Measurements from ENCODE around the gene COPB2. TPM values are rescaled to one million over a fixed set of nuclear protein-coding genes. Genes with fewer than 3 reads are reported as not detected.

COPB2 gene
- total RNA-seq, 4 donors from 2014 or later: 46.1 to 63.6 (median 53.6) TPM

- TF ChIP-seq CTCF (IDR thresholded peaks at IDR 0.05): peak in 1 of 3 donors; percentile 95
- no peak for TF ChIP-seq POLR2A (IDR thresholded peaks at IDR 0.05)
- intact Hi-C loops (cut with DNase I; ENCODE audit: low total_unique reads): loop anchor here (5.0 kb wide), 2 partner anchors 217 to 392 kb away; no protein-coding TSS in a partner anchor
- 11 to 12% methylated on average over 18 to 25 of the region's 25 CpGs for WGBS, 2 donors
- peak; percentile 77 to 97 for DNase-seq (ENCODE audit: low spot score in 2 of 2)
- no peak overlapping the region for H3K4me3 ChIP-seq (ENCODE audit: low read depth, poor library complexity, severe bottlenecking)
Observed at GRCh38 chr3:139329364-139329850, 60.0 kb downstream of the COPB2 start.

GRCh38 chr3:139328356-139328755, 61.1 kb downstream of the COPB2 start:
- no peak overlapping the region for H3K4me3 ChIP-seq (ENCODE audit: low read depth, poor library complexity, severe bottlenecking)
- no peak for DNase-seq (ENCODE audit: low spot score in 2 of 2)
- WGBS, 2 donors: 90 to 92% methylated on average over 4 of the region's 4 CpGs
- TF ChIP-seq CTCF (IDR thresholded peaks at IDR 0.05): no peak
- no peak for TF ChIP-seq POLR2A (IDR thresholded peaks at IDR 0.05)
- intact Hi-C loops (cut with DNase I; ENCODE audit: low total_unique reads): loop anchor here (5.0 kb wide), 2 partner anchors 216 to 391 kb away; no protein-coding TSS in a partner anchor

- WGBS, 2 donors: 74 to 83% methylated on average over 6 to 8 of the region's 8 CpGs
- no peak overlapping the region for H3K4me3 ChIP-seq (ENCODE audit: low read depth, poor library complexity, severe bottlenecking)
- no peak for DNase-seq (ENCODE audit: low spot score in 2 of 2)
- TF ChIP-seq CTCF (IDR thresholded peaks at IDR 0.05) (no peak), POLR2A (IDR thresholded peaks at IDR 0.05) (no peak)
- intact Hi-C loops (cut with DNase I; ENCODE audit: low total_unique reads): loop anchor here (5.0 kb wide), 2 partner anchors 216 to 391 kb away; no protein-coding TSS in a partner anchor
Observed at GRCh38 chr3:139327861-139328260, 61.6 kb downstream of the COPB2 start.

GRCh38 chr3:139327231-139327630, 62.2 kb downstream of the COPB2 start:
- TF ChIP-seq CTCF (IDR thresholded peaks at IDR 0.05) (no peak), POLR2A (IDR thresholded peaks at IDR 0.05) (no peak)
- DNase-seq (ENCODE audit: low spot score in 2 of 2): peak in 1 of 2 donors; percentile 8
- intact Hi-C loops (cut with DNase I; ENCODE audit: low total_unique reads): loop anchor here (5.0 kb wide), 2 partner anchors 215 to 390 kb away; no protein-coding TSS in a partner anchor
- H3K4me3 ChIP-seq (ENCODE audit: low read depth, poor library complexity, severe bottlenecking): no peak overlapping the region
- WGBS, 2 donors: 75 to 82% methylated on average over 5 of the region's 5 CpGs

- intact Hi-C loops (cut with DNase I; ENCODE audit: low total_unique reads): loop anchor here (5.0 kb wide), 2 partner anchors 214 to 389 kb away; no protein-coding TSS in a partner anchor
- TF ChIP-seq CTCF (IDR thresholded peaks at IDR 0.05): no peak
- peak in 1 of 2 donors; percentile 21 for DNase-seq (ENCODE audit: low spot score in 2 of 2)
- no peak overlapping the region for H3K4me3 ChIP-seq (ENCODE audit: low read depth, poor library complexity, severe bottlenecking)
- 66 to 71% methylated on average over 4 of the region's 4 CpGs for WGBS, 2 donors
Observed at GRCh38 chr3:139326707-139327106, 62.7 kb downstream of the COPB2 start.

GRCh38 chr3:139326131-139326530, 63.3 kb downstream of the COPB2 start:
- TF ChIP-seq CTCF (IDR thresholded peaks at IDR 0.05) (no peak), POLR2A (IDR thresholded peaks at IDR 0.05) (no peak)
- 87 to 90% methylated on average over 5 of the region's 5 CpGs for WGBS, 2 donors
- no peak overlapping the region for H3K4me3 ChIP-seq (ENCODE audit: low read depth, poor library complexity, severe bottlenecking)
- peak in 1 of 2 donors; percentile 57 for DNase-seq (ENCODE audit: low spot score in 2 of 2)
- intact Hi-C loops (cut with DNase I; ENCODE audit: low total_unique reads): loop anchor here (5.0 kb wide), 2 partner anchors 214 to 389 kb away; no protein-coding TSS in a partner anchor
